GM18498 (cell line): Measurements from ENCODE around the gene MRTFA.
"Not testable (repeated sequence)": the region's sequence is repeated elsewhere in the genome, so short reads cannot be mapped to it uniquely, and the experiment has no call there.

ENCODE experiments used
- ATAC-seq: cut with Tn5 transposase; IDR thresholded peaks from one replicate; pipeline ENCODE4 v1.9.1; 2021; ENCODE audit warnings: mild to moderate bottlenecking, moderate library complexity; ENCODE audit not compliant: unreplicated experiment

Gene MRTFA

DNA sequence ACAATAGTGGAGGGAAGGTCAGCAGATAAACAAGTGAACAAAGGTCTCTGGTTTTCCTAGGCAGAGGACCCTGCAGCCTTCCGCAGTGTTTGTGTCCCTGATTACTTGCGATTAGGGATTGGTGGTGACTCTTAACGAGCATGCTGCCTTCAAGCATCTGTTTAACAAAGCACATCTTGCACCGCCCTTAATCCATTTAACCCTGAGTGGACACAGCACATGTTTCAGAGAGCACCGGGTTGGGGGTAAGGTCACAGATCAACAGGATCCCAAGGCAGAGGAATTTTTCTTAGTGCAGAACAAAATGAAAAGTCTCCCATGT lies 136.1 kb downstream of the MRTFA start:
- ATAC-seq, result not testable (repeated sequence)

GRCh38 chr22:40499209-40499623 lies 137.3 kb downstream of the MRTFA start:
- ATAC-seq, result no peak

DNA sequence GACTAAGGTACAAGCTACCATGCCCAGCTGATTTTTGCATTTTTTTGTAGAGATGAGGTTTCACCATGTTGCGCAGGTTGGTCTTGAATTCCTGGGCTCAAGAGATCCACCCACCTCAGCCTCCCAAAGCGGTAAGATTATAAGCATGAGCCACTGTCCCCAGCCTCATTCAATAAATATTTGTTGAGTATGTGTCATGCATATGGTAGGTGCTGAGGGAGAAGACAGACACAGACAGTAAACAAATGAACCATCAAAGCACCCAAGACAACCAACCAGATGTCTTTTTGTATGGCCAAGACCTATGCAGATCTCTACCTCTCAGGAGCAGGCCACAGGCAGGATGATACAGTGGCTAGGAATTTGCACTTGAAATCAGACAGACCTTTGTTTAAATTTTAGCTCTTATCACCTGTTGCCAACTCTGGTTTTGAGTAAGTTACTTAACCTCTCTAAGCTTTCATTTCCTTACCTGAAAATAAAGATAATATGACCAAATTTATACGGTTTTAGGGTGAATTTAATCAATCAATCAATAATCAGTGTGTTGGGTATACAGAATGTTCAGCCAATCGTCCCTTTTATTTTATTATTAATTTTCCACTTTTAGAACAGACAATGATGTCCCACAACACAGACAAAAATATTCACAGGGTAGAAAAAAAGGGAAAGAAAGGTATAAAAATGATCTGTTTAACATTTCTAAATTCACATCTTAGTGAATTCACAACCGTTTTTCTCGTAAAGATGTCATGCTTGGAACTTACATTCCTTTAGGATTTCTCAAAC lies 137.9 kb downstream of the MRTFA start:
- ATAC-seq, result no peak

DNA sequence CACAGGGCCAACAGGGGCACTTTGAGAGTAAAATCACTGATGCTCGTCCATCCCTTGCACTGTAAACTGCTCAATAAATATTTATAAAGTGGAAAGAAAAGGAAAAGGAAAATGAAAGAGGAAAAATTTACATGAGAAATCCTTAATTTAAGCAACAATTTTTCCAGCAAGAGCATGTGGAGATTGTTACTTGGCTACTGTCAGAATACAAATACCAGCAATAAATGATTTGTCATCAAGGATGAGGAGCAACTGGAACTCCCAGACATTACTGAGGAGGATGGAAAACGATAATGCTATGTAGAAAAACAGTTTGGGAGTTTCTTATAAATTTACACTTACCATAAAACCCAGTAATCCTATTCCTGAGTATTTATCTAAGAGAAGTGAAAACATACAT lies 143.1 kb downstream of the MRTFA start:
- ATAC-seq, result no peak

DNA sequence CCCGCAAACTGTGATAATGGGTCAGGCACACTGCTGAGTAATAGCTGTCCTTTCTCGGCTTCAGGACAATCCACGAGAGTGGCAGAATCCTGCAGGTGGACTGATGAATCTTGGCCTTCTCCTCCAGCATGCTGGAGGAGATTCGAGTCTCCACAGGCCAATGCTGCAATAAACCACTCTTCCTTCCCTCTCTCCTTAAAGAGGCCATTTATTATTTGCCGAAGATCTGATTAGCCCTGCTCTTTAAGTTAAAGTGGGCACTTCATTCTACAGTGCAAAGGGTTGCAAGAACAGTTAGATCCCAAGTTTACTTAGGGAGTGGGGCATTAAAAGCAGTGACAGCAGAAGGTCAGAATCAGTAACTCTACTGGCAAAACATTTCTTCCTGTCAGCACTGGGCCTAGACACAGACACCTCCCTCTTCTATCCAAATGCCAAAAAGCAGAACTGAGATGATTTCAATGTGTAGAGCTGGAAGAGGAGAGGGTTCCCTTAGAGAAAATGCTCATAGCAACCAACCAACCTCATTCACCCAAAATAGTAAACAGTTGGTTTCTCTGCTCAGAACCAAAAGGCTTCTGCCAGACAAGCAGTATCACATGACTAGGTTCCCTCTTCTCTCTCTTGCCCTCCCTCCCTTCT lies 144.4 kb downstream of the MRTFA start:
- peak; percentile 94 for ATAC-seq

GRCh38 chr22:40487663-40488249 lies 148.8 kb downstream of the MRTFA start:
- no peak for ATAC-seq

DNA sequence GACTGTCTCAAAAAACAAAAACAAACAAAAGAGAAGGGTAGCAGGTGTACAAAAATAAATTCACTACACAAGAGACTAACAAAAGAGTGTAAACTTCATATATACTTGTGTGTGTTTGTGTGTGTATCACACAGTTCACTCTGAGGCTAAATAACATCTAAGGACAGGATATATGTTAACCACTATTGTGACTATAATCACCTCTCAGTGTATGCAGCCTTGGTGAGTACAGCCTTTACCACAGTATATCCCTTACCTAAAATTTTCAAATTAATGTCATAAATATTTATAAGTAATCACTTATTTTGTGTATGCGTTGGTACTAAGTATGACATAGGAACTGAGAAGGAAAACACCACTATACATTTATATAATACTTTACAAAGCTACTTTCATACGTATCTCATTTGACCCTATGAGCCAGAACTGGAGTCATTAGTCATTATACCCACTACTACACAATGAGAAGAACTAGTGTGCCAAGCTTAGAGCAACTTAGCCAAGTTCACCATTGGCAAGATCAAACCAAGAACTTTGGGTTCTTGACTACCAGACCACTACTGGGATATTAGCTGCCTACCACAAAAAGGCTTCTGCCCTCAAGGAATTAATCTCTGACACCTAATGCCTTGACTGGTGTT lies 149.4 kb downstream of the MRTFA start:
- no peak for ATAC-seq

DNA sequence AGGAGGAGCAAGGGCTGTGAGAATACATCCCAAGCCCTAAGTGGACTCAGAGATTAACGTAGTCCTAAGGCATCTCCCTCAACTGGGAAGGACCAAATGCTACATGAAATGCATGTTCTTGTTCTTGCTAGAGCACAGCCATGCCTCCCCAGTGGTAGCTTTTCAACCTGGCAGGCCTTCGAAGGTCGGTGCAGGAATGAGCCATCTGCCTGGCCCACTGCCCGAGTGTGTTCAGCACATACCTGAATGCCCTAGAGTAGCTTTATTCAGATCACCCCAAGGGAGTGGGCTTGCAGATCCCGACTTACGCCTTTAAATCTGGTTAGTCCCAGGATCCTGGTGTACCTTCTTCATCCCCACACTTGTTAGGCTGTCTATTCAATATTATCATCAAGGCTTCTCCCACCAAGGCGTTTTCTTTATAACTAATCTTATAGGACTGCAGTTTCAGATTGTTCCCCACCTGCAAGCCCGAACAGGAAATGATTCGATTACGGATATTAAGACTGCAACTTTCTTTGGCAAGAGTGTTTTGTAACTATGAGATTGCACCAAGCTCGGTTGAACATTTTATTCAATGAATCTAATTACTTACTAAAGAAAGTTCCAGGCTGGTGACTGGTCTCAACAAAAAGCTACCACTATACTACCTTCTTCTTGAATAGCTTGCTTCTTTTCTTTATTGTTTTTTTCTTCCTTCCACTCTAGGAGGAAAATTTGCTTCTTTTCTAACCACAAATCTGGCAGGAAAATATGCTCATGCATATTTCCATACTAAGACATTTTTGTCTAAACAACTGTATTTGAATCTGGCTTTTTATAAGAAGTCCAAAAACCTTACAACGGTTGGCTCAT lies 150.5 kb downstream of the MRTFA start:
- no peak for ATAC-seq

GRCh38 chr22:40484906-40485669 lies 151.4 kb downstream of the MRTFA start:
- no peak for ATAC-seq

DNA sequence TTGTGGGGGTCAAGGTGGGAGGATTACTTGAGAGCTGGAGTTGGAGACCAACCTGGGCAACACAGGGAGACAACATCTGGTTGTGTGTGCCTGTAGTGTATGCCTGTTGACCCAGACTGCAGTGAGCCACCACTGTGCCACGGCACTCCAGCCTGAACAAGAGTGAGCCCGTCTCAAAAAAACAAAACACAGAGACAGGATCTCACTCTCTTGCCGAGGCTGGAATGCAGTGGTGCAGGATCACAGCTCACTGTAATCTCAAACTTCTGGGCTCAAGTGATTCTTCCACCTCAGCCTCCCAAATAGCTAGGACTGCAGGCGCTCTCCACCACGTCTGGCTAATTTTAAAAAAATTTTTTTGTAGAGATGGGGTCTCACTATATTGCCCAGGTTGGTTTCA lies 153.6 kb downstream of the MRTFA start:
- ATAC-seq, result no peak

DNA sequence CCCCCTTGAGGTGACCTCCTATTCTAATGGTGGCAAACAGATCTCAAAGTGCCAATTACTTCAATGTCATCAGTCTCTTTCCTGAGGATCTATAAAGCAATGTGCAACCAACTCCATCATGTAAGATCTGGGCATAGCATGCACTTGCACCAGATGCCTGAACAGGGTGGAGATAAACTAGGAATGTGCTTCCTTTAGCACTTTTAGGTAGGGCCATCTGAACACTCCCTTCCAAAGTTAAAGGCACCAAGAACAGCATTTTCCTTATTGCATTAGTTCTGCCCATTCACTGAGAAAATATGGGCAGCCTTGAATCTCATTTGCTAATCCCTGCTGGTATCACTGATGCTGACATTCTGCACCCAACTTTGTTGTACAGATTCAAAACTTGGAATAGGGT lies 154.1 kb downstream of the MRTFA start:
- no peak for ATAC-seq

GRCh38 chr22:40480996-40481395 lies 155.5 kb downstream of the MRTFA start:
- no peak for ATAC-seq

DNA sequence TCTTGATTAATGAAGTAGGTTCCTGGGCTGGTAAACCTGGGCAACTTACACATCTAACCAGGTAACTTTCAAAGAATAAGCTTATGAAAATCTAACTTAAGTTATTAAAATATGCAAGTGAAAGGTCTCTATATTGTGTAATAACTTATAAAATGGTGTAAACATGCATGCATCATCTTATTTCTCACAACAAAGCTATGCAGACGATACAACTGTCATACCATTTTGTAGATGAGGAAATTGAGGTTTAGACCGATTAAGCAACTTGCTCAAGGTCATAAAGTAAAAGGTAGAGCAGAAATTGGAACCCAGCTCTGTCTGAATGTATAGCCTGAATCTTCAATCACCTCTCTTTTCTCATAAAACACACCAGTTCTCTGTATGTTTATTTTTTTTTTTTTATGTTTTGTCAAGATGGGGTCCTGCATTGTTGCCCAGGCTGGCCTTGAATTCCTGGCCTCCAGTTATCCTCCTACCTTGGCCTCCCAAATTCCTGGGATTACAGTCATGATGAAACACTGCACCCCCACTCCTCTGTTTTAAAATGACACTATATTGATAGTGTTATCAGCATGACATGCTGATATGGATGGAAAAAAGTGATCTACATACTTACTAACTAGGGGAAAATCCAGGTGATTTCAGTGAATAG lies 156.5 kb downstream of the MRTFA start:
- ATAC-seq, result no peak

DNA sequence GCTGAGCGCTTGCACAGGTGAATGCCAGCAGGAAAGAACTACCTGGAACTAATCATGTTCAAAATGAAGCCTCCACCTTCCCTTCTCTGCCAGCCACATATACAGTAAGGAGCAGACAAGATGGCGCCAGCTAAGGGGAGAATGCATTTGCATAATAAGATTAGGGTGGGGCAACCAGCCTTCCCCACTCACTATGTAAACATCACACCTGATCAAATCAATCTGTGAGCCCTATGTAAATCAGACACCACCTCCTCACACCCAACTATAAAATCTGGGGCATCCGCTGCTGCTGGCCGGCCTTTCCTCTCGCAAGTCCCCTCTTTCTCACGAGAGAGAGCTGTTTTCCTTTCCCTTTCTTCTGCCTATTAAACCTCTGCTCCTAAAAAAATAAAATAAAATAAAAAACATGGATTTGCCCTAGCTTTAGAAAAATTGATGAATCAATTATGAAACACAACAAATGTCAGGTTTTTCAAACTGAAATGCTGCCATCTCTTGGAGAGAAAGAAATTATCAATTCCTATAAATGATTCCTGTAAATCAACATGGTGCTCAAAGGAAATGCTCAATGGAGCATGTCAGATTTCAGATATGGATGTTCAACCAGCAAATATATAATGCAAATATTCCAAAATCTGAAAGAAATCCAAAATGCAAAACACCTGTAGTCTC lies 157.3 kb downstream of the MRTFA start:
- no peak for ATAC-seq

DNA sequence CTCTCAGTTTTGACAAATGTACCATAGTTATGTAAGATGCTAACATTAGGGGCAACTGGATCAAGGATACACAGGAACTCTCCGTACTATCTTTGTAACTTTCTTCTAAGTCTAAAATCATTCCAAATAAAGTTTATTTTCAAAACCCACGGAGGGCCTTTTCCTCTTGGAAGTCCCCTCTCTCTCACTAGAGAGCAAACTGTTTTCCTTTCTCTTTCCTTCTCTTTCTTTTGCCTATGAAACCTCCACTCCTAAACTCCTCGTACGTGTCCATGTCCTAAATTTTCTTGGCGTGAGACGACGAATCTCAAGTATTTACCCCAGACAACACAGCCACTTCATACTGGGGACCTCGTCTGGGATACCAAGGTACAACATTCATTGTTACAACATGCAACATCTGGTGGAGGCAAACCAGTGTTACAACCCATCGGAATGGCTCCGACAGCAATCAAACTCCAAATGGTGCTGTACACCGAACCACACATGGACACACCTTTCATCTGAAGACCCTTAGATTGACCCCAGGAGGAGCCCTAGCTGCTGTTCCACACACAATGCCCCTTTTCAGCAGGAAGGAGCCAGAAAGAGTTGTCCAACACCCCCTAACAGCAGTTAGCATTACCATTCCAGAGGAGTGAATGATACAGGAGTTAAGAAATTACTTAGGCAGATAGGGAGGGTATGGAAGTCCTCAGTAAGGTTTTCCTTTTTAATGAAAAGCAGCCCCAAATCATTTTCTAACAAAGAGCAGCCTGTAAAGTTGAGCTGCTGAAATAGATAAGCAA lies 158.0 kb downstream of the MRTFA start:
- no peak for ATAC-seq

DNA sequence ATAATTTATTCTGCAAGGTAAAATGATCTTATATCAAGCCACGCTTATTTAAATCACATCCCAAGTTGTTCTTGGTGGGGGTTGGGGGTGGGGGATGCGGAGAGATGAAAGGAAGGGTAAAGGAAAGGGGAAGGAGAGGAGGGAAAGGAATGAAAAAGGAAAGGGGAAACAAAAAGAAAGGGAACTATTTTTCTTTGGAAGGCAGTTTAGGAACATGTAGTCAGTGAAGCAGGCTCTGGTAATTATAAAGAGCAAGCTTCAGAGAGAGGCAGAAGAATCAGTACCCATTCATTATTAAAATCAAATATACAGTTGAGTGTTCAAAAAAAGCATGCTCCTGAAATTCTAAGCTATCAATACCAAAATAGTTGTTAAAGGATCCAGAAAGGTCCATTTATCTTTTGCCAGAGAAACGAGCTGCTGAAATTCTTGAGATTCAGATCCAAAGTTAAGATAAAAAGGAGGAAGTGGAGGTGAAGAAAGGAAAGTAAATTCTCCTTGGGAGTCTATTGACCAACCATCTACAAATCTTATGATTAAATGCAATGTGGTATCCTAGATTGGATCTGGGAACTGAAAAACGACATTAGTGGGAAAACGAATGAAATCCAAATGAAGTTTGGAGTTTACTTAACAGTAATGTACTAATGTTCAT lies 158.7 kb downstream of the MRTFA start:
- no peak for ATAC-seq

DNA sequence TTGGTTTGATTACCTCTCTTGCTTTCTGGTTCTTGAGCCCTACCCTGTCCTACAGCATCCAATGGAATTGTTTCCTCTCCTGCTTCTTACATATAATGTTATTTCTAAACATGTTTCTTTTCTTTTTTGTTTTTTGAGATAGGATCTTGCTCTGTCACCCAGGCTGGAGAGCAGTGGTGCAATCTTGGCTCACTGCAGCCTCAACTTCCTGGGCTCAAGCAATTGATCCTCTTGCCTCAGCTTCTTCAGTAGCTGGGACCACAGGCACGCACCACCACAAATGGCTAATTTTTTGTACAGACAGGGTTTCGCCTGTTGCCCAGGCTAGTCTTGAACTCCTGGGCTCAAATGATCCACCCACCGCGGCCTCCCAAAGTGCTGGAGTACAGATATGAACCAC lies 160.2 kb downstream of the MRTFA start:
- no peak for ATAC-seq

- no peak for ATAC-seq
These were observed 162.8 kb downstream of the MRTFA start for GRCh38 chr22:40473703-40474102.
